ENCODE data around the gene DIAPH3.

- TF ChIP-seq CTCF (conservative IDR thresholded peaks at IDR 0.05; ENCODE audit: low read depth, low read length) (no peak), ELK1 (IDR thresholded peaks at IDR 0.05; ENCODE audit: borderline replicate concordance, low read depth, low read length) (no peak), POLR2A (IDR thresholded peaks at IDR 0.05; ENCODE audit: low read depth, low read length) (no peak), MAZ (IDR thresholded peaks at IDR 0.05; ENCODE audit: borderline replicate concordance, low read depth, low read length) (no peak), MXI1 (IDR thresholded peaks at IDR 0.05; ENCODE audit: borderline replicate concordance, low read depth, low read length) (no peak), BHLHE40 (IDR thresholded peaks at IDR 0.05; ENCODE audit: low read depth, low read length) (no peak), USF2 (IDR thresholded peaks at IDR 0.05; ENCODE audit: low read depth, low read length) (no peak), NFE2L2 (IDR thresholded peaks at IDR 0.05; ENCODE audit: low read depth, low read length) (no peak), CHD1 (IDR thresholded peaks at IDR 0.05; ENCODE audit: low read depth, low read length) (no peak), FOS (IDR thresholded peaks at IDR 0.05; ENCODE audit: low read depth, low read length) (no peak), RFX5 (IDR thresholded peaks at IDR 0.05; ENCODE audit: low read depth, low read length) (no peak), RCOR1 (IDR thresholded peaks at IDR 0.05; ENCODE audit: insufficient replicate concordance, low read length) (no peak), CEBPB (IDR thresholded peaks at IDR 0.05; ENCODE audit: low read depth, low read length) (no peak)
Measured at GRCh38 chr13:59839186-59839585, 324.5 kb downstream of the DIAPH3 start.
